22Rv1 (cell line): Measurements from ENCODE around the gene GTSF1L.

Experiments used
- H3K27ac ChIP-seq: fragments of 450-650 bp; 2 replicates; pipeline ENCODE4 v1.5.1; 2017
- ZFX ChIP-seq: fragments of 450-650 bp; IDR thresholded peaks from 2 replicates; pipeline ENCODE4 v1.6.1; 2017; ENCODE audit warnings: antibody characterized with exemption, borderline replicate concordance
- TF ChIP-seq, protein P1 (sequence below): fragments of 450-650 bp; IDR thresholded peaks from 2 replicates; pipeline ENCODE4 v1.5.1; 2017; ENCODE audit warnings: mild to moderate bottlenecking

The GTSF1L gene

DNA sequence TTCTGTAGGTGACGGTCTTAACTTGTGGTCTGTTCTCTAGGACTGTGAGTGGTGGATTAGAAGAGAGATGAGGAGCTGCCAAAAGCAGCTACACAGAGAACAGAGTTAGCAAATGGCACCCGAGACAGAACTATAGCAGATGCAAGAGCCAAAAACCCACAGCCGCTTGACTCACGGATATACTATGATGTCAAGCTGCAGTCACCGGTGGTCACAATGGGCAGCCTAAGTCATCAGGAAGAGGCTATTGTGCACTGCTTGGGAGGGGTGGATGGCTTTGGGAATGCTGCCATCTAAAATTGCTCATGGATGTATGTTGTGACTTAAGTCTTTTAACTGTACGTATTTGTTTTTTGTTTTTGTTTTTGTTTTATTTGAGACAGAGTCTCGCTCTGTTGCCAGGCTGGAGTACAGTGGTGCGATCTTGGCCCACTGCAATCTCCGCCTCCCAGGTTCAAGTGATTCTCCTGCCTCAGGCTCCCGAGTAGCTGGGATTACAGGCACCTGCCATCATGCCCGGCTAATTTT, at the start of gene GTSF1L:
Gene GTSF1L (minus strand): TSS at position 192 of the 528 bp plus-strand sequence. CDS start 308 bp downstream, outside the sequence.
- H3K27ac ChIP-seq, result peak within 1 kb of the TSS; percentile 45
- no peak for TF ChIP-seq ZFX
- TF ChIP-seq, protein P1, sequence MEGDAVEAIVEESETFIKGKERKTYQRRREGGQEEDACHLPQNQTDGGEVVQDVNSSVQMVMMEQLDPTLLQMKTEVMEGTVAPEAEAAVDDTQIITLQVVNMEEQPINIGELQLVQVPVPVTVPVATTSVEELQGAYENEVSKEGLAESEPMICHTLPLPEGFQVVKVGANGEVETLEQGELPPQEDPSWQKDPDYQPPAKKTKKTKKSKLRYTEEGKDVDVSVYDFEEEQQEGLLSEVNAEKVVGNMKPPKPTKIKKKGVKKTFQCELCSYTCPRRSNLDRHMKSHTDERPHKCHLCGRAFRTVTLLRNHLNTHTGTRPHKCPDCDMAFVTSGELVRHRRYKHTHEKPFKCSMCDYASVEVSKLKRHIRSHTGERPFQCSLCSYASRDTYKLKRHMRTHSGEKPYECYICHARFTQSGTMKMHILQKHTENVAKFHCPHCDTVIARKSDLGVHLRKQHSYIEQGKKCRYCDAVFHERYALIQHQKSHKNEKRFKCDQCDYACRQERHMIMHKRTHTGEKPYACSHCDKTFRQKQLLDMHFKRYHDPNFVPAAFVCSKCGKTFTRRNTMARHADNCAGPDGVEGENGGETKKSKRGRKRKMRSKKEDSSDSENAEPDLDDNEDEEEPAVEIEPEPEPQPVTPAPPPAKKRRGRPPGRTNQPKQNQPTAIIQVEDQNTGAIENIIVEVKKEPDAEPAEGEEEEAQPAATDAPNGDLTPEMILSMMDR, result no peak

DNA sequence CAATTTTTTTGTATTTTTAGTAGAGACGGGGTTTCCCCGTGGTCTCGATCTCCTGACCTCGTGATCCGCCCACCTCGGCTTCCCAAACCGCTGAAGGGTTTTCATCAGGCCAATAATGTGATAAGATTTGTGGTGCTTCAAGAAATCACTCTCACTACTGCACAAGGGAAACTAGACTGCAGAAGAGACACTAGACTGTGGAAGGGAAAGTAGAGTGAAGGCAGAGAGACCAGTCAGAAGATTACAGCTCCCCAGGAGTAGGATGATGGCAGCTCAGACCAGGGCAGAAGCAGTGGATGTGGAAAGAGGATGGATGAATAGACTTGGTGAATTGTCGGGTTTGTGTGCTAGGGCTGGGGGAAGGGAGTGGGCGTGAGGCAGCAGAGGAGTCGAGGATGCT, 48.0 kb upstream of the GTSF1L start:
- H3K27ac ChIP-seq, result no peak overlapping the region
- TF ChIP-seq, protein P1, result no peak
- no peak for TF ChIP-seq ZFX

DNA sequence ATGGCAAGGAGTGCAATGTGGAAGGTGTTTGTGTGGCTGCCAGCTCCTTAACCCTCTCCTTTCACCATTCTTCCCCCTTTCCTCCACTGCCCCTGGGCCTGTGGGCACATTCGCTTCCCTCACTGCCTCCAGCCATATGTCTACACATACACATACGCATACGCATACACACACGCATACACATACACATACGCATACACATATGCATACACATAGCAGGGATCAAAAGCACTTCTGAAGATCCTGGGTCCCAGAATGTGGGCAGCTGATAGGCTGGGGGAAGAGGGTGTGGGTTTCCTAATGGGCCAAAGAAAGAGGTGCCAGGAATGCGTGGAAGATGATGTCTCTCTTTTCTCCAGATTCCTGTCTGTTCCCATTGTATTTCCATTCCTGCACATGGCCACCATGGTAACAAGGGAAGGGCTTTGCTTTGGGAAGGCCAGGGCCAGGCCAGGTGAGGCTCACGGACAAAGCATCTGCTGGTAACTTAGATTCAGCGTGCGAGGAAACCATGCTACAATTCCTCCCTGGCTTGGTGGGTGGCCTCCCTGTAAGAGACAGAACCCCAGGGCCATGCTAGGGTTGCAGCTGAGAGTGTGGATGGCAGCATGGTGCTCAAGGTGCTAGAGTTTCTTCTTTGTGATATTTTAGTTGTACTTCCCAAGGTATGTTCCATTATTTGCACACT, 44.8 kb upstream of the GTSF1L start:
- H3K27ac ChIP-seq, result no peak overlapping the region
- no peak for TF ChIP-seq ZFX
- TF ChIP-seq, protein P1, result no peak

DNA sequence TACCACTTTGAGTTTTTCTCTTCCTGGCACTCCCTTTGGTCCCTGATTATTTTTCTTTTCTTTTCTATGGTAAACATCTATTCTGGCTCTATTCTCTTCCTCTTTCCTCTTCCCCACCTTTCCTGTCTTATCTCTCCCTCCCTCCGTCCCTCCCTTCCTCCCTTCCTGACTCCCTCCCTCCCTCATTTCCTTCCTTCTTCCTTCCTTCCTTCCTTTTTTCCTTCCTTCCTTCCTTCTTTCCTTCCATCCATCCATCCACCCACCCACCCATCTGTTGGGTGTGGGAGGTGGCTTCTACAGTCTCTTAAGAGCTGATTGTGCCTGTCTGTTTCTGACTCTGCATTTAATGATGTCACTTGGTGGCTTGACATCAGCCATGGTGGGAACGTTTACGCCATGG, 43.5 kb upstream of the GTSF1L start:
- no peak for TF ChIP-seq ZFX
- TF ChIP-seq, protein P1, result no peak
- H3K27ac ChIP-seq, result no peak overlapping the region

DNA sequence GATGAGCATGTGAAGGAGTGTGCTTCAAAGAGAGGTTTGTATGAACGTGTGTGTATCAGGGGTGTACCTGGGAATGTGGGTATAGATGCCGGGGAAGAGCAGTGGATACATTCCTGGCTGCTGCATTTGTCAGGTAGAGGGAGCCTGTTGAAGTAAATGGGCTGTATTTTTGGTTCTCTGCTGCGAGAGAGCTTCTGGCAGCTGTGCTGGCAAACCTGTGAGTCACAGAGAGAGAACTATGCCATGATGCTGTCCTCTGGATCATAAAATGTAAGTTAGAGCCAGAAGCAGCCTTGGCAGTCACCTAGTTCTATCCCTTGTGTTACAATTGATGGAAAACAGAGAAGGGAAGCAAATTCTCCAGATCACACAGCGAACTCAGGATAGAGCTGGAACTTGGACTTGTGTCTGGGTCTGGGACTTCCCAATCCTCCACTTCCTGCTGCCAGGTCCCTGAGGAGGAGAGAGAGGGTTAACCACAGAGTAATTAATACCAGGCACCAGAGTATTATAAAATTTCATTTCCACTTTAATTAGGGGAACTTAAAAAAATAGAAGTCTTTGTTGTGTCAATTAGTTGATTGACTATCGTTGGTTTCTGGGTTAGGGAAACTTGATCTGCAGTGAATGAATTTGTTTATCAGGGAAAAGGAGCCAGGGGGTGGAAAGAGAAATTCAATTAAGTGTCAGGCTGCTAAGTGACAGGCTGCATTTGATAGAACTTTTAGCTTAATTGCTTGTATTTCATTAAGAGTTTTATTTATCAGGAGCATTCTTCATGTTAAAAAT, 41.1 kb upstream of the GTSF1L start:
- no peak overlapping the region for H3K27ac ChIP-seq
- no peak for TF ChIP-seq ZFX
- TF ChIP-seq, protein P1, result no peak

DNA sequence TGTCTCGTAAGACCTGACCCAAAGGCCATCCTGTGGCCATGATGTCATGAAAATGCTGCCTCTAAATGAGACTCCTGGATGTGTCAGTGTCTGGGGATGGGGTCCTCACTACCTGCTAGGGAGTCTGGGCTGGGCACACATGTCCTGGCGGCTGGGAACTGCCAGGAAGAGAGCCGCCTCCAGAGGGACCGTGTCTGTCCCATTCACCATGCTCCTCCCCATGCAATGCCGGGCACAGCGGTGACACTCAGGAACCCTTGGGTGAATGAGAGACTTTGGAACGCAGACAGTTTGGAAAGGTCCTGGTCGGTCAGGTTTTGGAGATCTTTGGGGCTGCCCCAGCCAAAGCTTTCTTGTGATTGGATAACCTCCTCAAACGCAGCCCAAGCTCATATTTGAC, 40.1 kb upstream of the GTSF1L start:
- no peak overlapping the region for H3K27ac ChIP-seq
- TF ChIP-seq, protein P1, result no peak
- no peak for TF ChIP-seq ZFX

DNA sequence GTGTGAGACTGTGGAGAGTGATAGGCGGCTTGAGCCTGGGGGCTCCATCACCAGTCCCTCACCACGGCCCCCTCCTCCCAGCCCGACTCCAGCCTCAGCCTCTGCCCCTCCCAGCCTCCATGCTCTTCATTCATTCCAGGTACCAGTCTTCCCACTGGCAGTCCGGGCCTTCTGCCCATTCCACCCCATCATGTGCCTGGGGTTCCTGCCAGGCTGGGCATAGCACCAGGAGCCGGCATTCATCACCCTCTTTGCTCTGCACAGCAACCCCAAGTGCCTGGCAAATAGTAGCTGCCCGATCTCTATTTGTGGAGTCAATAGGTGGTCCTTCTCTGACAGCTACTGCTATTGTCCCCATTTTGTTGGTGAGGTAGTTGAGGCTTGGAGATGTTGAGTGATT, 39.6 kb upstream of the GTSF1L start:
- no peak overlapping the region for H3K27ac ChIP-seq
- TF ChIP-seq, protein P1, result no peak
- TF ChIP-seq ZFX, result no peak
